ENCODE data around the gene INPP4A. TPM values are rescaled to one million over a fixed set of nuclear protein-coding genes. Genes with fewer than 3 reads are reported as not detected.

INPP4A gene
- total and polyA plus RNA-seq, 2 of the 13 experiments (the other 11 are each of a cell fraction or from before 2014, with no cell fraction given): 10.1 to 10.9 TPM

GRCh38 chr2:98463551-98463971 lies 18.9 kb downstream of the INPP4A start:
- Histone ChIP-seq H3K27me3 (ENCODE audit: control insufficient read depth in 1 of 2, insufficient read depth in 2 of 2, low read length in 2 of 2) (no peaks in the 10 kb centered on the region), H3K4me3 (replicated peaks in 1 of 3; ENCODE audit: insufficient read depth in 1 of 3, low read depth in 2 of 3, low read length in 3 of 3) (no peak overlapping the region), H3K9ac (ENCODE audit: insufficient read depth, low read depth, low read length) (no peak overlapping the region), H2AFZ (ENCODE audit: low read length) (no peak overlapping the region), H3K36me3 (replicated peaks in 1 of 2; ENCODE audit: control insufficient read depth in 1 of 2, insufficient read depth in 2 of 2, low read length in 2 of 2) (0 out of 5 replicates have a peak, but pooled peaks cover 0 to 1% of the 10 kb centered on the region in 2 experiments), H3K79me2 (ENCODE audit: insufficient read depth, low read length) (peaks cover 7% of the 10 kb centered on the region), H3K9me3 (ENCODE audit: low read length) (no peaks in the 10 kb centered on the region), H4K20me1 (ENCODE audit: insufficient read depth, low read length) (no peaks in the 10 kb centered on the region; the same call in 1 of the 2 replicates), H3K4me2 (ENCODE audit: low read depth, low read length) (no peak overlapping the region), H3K27ac (ENCODE audit: extremely low read length, insufficient read depth, low read length) (no peak overlapping the region), H3K4me1 (ENCODE audit: insufficient read depth, low read length) (peaks cover 21% of the 10 kb centered on the region; the same call in 1 of the 2 replicates)
- 96% methylated on average over 10 of the region's 10 CpGs for WGBS (ENCODE audit: low lambda C conversion rate)
- no TSS peak for BruUV-seq (replicated peaks)
- DNase-seq (ENCODE audit: low spot score) (no peak), ATAC-seq (no peak), FAIRE-seq (no peak)
- in situ Hi-C loops (cut with HindIII; ENCODE audit: extremely low pct_ligation_motif_present, low pct_unique_long_range_greater_than_20kb) (no loop called here), intact Hi-C loops (cut with micrococcal nuclease; ENCODE audit: unreplicated experiment) (no loop called here)
- CTCF ChIA-PET (ENCODE audit: low intra/inter-chr PET ratio, low total read pairs): no interaction called here
- TF ChIP-seq MAFK (conservative IDR thresholded peaks at IDR 0.05 in 1 of 2, IDR thresholded peaks at IDR 0.05 in 1 of 2; ENCODE audit: low read length in 2 of 2) (peak; percentile 66 to 77), MAFF (IDR thresholded peaks at IDR 0.05; ENCODE audit: low read depth, low read length) (peak; percentile 53), ZNF781 (CRISPR knock-in tag; IDR thresholded peaks at IDR 0.05; ENCODE audit: borderline replicate concordance, not compliant biosample characterization) (no peak)
- POLR2A ChIA-PET: no interaction called here

GRCh38 chr2:98463988-98464771 lies 19.5 kb downstream of the INPP4A start:
- ChIA-PET POLR2A (no interaction called here), CTCF (ENCODE audit: low intra/inter-chr PET ratio, low total read pairs) (no interaction called here)
- H3K36me3 ChIP-seq (replicated peaks in 1 of 2; ENCODE audit: control insufficient read depth in 1 of 2, insufficient read depth in 2 of 2, low read length in 2 of 2): no peaks in the 10 kb centered on the region
- 91% methylated on average over 10 of the region's 10 CpGs for WGBS (ENCODE audit: low lambda C conversion rate)
- H3K4me1 ChIP-seq (ENCODE audit: insufficient read depth, low read length): peaks cover 21% of the 10 kb centered on the region; the same call in 1 of the 2 replicates
- H4K20me1 ChIP-seq (ENCODE audit: insufficient read depth, low read length): no peaks in the 10 kb centered on the region; the same call in 1 of the 2 replicates
- peaks cover 5% of the 10 kb centered on the region for H3K79me2 ChIP-seq (ENCODE audit: insufficient read depth, low read length)
- no peaks in the 10 kb centered on the region for H3K9me3 ChIP-seq (ENCODE audit: low read length)
- intact Hi-C loops (cut with micrococcal nuclease; ENCODE audit: unreplicated experiment) (no loop called here), in situ Hi-C loops (cut with HindIII; ENCODE audit: extremely low pct_ligation_motif_present, low pct_unique_long_range_greater_than_20kb) (no loop called here)
- H3K27ac ChIP-seq (ENCODE audit: extremely low read length, insufficient read depth, low read length): no peak overlapping the region
- no peaks in the 10 kb centered on the region for H3K27me3 ChIP-seq (ENCODE audit: control insufficient read depth in 1 of 2, insufficient read depth in 2 of 2, low read length in 2 of 2)
- ATAC-seq (no peak), DNase-seq (ENCODE audit: low spot score) (no peak), FAIRE-seq (no peak)
- H3K9ac ChIP-seq (ENCODE audit: insufficient read depth, low read depth, low read length): no peak overlapping the region
- no peak overlapping the region for H3K4me2 ChIP-seq (ENCODE audit: low read depth, low read length)
- H2AFZ ChIP-seq (ENCODE audit: low read length): no peak overlapping the region
- BruUV-seq (replicated peaks): no TSS peak
- no peak overlapping the region for H3K4me3 ChIP-seq (replicated peaks in 1 of 3; ENCODE audit: insufficient read depth in 1 of 3, low read depth in 2 of 3, low read length in 3 of 3)
- no peak for TF ChIP-seq ZNF652 (CRISPR knock-in tag; IDR thresholded peaks at IDR 0.05; ENCODE audit: borderline replicate concordance, low read depth)
- no peak for TF ChIP-seq TOPORS (CRISPR knock-in tag; IDR thresholded peaks at IDR 0.05)
- no peak for TF ChIP-seq MAFF (IDR thresholded peaks at IDR 0.05; ENCODE audit: low read depth, low read length)
- no peak for TF ChIP-seq ZNF792 (CRISPR knock-in tag; IDR thresholded peaks at IDR 0.05)
- TF ChIP-seq ZFP82 (CRISPR knock-in tag; IDR thresholded peaks at IDR 0.05; ENCODE audit: borderline replicate concordance): no peak
- TF ChIP-seq ZNF343 (CRISPR knock-in tag; IDR thresholded peaks at IDR 0.05): no peak
- TF ChIP-seq MIER2 (CRISPR knock-in tag; IDR thresholded peaks at IDR 0.05): no peak
- no peak for TF ChIP-seq ZFP36L2 (CRISPR knock-in tag; IDR thresholded peaks at IDR 0.05)
- TF ChIP-seq TFDP2 (CRISPR knock-in tag; IDR thresholded peaks at IDR 0.05): no peak
- no peak for TF ChIP-seq CC2D1A (CRISPR knock-in tag; IDR thresholded peaks at IDR 0.05)
- no peak for TF ChIP-seq PRDM4 (CRISPR knock-in tag; IDR thresholded peaks at IDR 0.05; ENCODE audit: borderline replicate concordance)
- TF ChIP-seq, protein P1, sequence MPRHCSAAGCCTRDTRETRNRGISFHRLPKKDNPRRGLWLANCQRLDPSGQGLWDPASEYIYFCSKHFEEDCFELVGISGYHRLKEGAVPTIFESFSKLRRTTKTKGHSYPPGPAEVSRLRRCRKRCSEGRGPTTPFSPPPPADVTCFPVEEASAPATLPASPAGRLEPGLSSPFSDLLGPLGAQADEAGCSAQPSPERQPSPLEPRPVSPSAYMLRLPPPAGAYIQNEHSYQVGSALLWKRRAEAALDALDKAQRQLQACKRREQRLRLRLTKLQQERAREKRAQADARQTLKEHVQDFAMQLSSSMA (CRISPR knock-in tag; IDR thresholded peaks at IDR 0.05): no peak
